ENCODE data around the gene C9orf152. TPM values are rescaled to one million over a fixed set of nuclear protein-coding genes. Genes with fewer than 3 reads are reported as not detected.
A peak's percentile ranks its signal among the peaks of the same experiment; 100 is the strongest.

C9orf152 gene
- total and polyA plus RNA-seq, 9 of the 15 experiments (the other 6 are each of a cell fraction or from before 2014, with no cell fraction given): not detected

DNA sequence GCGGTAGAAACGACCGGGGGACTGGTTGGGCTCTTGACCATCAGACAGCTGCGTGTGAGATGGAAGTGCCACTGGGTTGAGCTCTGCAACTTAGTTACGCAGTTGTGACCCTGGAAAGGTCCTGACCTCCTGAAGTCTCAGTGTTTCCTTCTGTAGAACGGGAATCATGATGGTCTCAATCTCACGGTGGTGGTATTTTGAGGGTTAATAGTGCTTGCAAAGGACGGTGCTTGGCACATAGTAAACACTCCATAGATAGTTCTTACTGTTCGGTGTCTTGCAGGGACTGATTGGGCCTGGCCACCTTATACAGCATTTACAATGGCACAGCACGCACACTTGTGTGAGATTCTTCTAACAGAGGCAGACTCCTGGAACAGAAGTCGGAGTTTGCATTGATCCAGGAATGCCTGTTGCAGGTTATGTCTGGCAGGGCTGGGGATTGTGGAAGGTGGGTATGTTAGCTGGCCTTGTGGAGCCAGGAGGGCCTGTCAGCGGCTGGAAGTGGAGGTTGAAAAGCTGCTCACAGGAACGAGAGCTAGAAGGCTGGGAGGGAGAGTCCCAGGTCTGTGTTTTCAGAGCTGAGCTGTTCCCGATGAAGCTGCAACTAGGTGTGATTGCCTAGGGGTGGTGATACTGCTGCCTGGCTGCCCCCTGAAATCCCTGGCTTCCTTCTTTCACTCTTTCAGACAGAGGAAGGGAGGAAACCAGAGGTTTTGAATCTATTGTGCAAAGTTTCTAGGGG, 49.3 kb upstream of the C9orf152 start (continued):
- TF ChIP-seq DMBX1 (CRISPR knock-in tag; IDR thresholded peaks at IDR 0.05; ENCODE audit: borderline replicate concordance) (0 out of 2 replicates have a peak, but pooled peaks have one; percentile 29), FOXM1 (IDR thresholded peaks at IDR 0.05; ENCODE audit: low read depth) (no peak), FOXM1 (CRISPR knock-in tag; IDR thresholded peaks at IDR 0.05; ENCODE audit: low read depth) (no peak), ZNF644 (tag; IDR thresholded peaks at IDR 0.05; ENCODE audit: low read depth) (0 out of 2 replicates have a peak, but pooled peaks have one; percentile 0), PRPF4 (IDR thresholded peaks at IDR 0.05; ENCODE audit: insufficient read depth, low read depth, low read length, poor library complexity, severe bottlenecking) (no peak), MYNN (IDR thresholded peaks at IDR 0.05) (no peak), MYNN (CRISPR knock-in tag; IDR thresholded peaks at IDR 0.05) (no peak), SUPT5H (IDR thresholded peaks at IDR 0.05) (peak; percentile 62; the same call in 1 of the 2 replicates), ZNF707 (CRISPR knock-in tag; conservative IDR thresholded peaks at IDR 0.05) (no peak), OTX1 (CRISPR knock-in tag; IDR thresholded peaks at IDR 0.05) (no peak), TAF9B (IDR thresholded peaks at IDR 0.05; ENCODE audit: partially characterized antibody) (no peak), BRCA1 (IDR thresholded peaks at IDR 0.05) (no peak), BRCA1 (CRISPR knock-in tag; IDR thresholded peaks at IDR 0.05) (no peak), ZNF780A (CRISPR knock-in tag; IDR thresholded peaks at IDR 0.05) (no peak), CSDE1 (IDR thresholded peaks at IDR 0.05) (0 out of 4 replicates have a peak, but pooled peaks of 1 of the 2 experiments have one; percentile 46)
- TF ChIP-seq, protein P1, sequence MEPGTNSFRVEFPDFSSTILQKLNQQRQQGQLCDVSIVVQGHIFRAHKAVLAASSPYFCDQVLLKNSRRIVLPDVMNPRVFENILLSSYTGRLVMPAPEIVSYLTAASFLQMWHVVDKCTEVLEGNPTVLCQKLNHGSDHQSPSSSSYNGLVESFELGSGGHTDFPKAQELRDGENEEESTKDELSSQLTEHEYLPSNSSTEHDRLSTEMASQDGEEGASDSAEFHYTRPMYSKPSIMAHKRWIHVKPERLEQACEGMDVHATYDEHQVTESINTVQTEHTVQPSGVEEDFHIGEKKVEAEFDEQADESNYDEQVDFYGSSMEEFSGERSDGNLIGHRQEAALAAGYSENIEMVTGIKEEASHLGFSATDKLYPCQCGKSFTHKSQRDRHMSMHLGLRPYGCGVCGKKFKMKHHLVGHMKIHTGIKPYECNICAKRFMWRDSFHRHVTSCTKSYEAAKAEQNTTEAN (CRISPR knock-in tag; IDR thresholded peaks at IDR 0.05): no peak
- TF ChIP-seq, protein P2, sequence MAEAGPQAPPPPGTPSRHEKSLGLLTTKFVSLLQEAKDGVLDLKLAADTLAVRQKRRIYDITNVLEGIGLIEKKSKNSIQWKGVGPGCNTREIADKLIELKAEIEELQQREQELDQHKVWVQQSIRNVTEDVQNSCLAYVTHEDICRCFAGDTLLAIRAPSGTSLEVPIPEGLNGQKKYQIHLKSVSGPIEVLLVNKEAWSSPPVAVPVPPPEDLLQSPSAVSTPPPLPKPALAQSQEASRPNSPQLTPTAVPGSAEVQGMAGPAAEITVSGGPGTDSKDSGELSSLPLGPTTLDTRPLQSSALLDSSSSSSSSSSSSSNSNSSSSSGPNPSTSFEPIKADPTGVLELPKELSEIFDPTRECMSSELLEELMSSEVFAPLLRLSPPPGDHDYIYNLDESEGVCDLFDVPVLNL (CRISPR knock-in tag; IDR thresholded peaks at IDR 0.05; ENCODE audit: low read depth): no peak
- TF ChIP-seq, protein P3, sequence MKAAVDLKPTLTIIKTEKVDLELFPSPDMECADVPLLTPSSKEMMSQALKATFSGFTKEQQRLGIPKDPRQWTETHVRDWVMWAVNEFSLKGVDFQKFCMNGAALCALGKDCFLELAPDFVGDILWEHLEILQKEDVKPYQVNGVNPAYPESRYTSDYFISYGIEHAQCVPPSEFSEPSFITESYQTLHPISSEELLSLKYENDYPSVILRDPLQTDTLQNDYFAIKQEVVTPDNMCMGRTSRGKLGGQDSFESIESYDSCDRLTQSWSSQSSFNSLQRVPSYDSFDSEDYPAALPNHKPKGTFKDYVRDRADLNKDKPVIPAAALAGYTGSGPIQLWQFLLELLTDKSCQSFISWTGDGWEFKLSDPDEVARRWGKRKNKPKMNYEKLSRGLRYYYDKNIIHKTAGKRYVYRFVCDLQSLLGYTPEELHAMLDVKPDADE (conservative IDR thresholded peaks at IDR 0.05; ENCODE audit: control insufficient read depth, low read depth, low read length): no peak
- TF ChIP-seq, protein P4, sequence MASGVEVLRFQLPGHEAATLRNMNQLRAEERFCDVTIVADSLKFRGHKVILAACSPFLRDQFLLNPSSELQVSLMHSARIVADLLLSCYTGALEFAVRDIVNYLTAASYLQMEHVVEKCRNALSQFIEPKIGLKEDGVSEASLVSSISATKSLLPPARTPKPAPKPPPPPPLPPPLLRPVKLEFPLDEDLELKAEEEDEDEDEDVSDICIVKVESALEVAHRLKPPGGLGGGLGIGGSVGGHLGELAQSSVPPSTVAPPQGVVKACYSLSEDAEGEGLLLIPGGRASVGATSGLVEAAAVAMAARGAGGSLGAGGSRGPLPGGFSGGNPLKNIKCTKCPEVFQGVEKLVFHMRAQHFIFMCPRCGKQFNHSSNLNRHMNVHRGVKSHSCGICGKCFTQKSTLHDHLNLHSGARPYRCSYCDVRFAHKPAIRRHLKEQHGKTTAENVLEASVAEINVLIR (CRISPR knock-in tag; IDR thresholded peaks at IDR 0.05): no peak
- TF ChIP-seq, protein P5, sequence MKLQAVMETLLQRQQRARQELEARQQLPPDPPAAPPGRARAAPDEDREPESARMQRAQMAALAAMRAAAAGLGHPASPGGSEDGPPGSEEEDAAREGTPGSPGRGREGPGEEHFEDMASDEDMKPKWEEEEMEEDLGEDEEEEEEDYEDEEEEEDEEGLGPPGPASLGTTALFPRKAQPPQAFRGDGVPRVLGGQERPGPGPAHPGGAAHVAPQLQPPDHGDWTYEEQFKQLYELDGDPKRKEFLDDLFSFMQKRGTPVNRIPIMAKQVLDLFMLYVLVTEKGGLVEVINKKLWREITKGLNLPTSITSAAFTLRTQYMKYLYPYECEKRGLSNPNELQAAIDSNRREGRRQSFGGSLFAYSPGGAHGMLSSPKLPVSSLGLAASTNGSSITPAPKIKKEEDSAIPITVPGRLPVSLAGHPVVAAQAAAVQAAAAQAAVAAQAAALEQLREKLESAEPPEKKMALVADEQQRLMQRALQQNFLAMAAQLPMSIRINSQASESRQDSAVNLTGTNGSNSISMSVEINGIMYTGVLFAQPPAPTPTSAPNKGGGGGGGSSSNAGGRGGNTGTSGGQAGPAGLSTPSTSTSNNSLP (IDR thresholded peaks at IDR 0.05; ENCODE audit: borderline replicate concordance, low read depth, low read length): no peak

Data from K562 (cell line).